Activated CD4-positive, alpha-beta T cell treated with anti-CD3 and anti-CD28 coated beads, Interleukin-2, amount 50 U/mL, for 24 hours (primary cell): Measurements from ENCODE around the gene A1CF.
"Not testable (repeated sequence)": the region's sequence is repeated elsewhere in the genome, so short reads cannot be mapped to it uniquely, and the experiment has no call there.

Experiments
- DNase-seq, 2 donors: peaks; one replicate each; pipeline ENCODE4 v3.0.0-alpha.2; 2020; ENCODE audit warnings: low read depth in 1 of 2, low spot score in 1 of 2

A1CF gene

DNA sequence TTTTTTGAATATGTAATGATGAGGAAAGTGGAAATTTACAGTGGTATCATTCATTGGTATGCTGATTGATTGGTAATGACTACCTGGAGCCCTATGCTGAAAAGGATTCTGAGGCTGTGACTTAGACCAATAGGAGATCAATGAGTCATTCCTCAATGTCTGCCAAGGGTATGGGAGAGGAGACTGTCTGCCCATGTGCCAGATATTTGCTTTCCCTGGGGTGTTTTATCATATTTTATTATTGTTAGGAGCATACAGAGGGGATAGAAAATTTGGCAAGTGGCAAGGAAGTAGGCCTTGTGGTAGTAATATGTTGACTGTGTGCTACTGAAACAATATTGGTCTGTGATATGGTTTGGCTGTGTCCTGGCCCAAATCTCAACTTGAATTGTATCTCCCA is 90.9 kb downstream of the A1CF start:
- no peak for DNase-seq

- DNase-seq, result no peak
Measured at GRCh38 chr10:50788951-50789945, 96.2 kb downstream of the A1CF start.

- not testable (repeated sequence) for DNase-seq
Measured at GRCh38 chr10:50787962-50788361, 97.5 kb downstream of the A1CF start.

GRCh38 chr10:50782017-50782416 is 103.4 kb downstream of the A1CF start:
- DNase-seq, result not testable (repeated sequence)

DNA sequence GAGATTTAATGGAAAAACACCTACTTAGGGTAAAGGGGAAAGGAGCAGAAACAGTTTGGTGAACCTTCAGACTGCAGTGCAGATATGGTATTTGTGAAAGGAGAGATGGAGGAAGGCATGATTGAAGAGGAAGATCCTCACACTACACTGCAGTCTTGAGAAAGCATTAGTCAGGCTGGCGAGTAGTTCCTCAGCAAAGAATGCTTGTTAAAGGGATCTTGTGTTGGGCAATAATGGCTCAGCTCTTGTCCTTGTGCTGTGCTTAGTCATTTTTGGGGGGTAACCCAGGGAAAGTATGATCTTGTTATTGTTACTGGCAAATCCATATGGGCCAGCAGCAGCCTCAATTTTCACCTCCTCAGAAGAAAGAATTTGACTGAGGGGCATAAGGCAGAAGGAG is 105.4 kb downstream of the A1CF start:
- not testable (repeated sequence) for DNase-seq

DNA sequence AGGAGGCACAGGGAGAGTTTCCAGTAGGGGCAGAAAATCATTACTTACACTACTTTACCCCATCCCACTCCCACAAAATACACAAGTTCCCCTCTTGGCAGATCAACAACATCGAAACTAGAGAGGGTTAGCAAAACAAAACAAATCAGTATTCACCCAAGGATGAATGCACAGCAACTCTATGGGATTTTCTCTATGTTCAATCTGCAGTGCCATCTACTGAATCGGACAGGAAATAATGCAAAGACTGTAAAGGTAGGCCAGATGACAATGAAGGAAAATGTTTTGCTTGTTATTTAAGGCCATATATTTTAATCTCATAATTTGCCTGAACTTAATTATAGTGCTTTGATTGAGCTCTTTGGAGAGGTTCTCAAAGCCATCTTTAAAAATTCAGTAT is 110.6 kb downstream of the A1CF start:
- not testable (repeated sequence) for DNase-seq

DNA sequence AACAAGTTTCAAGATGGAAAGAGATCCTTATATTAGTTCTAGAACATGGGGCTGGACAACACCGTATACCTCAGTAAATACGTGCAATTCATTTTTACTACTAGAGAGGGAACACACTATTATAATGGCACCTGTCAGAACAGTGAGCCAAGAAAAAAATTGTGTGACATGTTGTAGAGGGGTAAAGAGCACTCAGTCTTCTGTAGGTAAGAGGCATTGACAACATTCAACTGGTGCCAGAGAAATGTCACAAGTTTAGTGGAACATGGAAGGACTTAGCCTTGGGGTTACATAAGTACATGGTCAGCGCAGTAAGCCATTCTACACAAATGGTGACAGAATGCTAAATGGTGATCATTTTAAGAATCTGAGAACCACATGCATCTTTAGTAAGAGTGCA is 113.4 kb downstream of the A1CF start:
- not testable (repeated sequence) for DNase-seq

DNA sequence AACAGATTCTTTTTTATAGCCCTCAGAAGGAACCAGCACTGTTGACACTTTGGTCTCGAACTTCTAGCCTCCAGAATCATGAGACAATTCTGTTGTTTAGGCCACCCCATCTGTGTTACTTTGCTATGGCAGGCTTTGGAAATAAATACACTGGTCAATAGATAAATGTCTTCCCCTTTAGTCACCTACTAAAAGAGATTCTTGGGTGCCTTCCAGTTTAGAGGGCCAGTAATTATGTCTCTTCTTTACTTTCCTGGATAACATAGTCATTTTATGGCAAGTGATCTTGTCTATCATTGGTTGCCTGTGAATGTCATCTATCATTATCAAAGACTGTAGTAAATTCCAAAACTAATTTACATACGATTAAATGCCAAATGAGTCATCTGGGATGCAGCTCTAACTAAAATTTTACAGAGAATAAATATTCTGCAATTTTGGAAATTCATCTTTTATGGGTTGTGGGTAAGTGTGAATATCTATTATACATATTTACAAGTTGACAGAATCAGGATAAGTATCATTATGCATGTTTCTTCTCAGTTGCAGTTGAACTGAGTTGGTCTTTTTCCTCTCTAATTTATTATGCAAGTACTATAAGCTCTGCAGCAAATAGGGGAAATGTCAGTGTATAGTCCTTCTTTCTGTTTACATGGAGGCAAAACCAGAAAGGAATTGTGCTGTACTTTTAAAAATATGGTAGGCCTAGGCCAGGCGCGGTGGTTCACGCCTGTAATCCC is 118.5 kb downstream of the A1CF start:
- DNase-seq, result not testable (repeated sequence)
